ENCODE results near the gene POLA2. TPM values are rescaled to one million over a fixed set of nuclear protein-coding genes. Genes with fewer than 3 reads are reported as not detected.

Gene POLA2
- total and polyA plus RNA-seq, 2 donors, result 7.3 to 21.0 TPM

- DNase-seq (ENCODE audit: low read depth in 6 of 9, low spot score in 9 of 9), result peak in 8 of 9 donors; percentile 52 to 87 (median 76)
- under 1% methylated on average over 59 of the region's 59 CpGs for WGBS
- no peaks in the 10 kb centered on the region for H3K36me3 ChIP-seq (ENCODE audit: control insufficient read depth in 2 of 2, insufficient read depth in 2 of 2, low read length in 1 of 2)
- H3K4me3 ChIP-seq (ENCODE audit: low read length in 2 of 2), result peak overlapping the region; percentile 64 to 81
- peaks cover 0 to 8% of the 10 kb centered on the region in 2 donors for H3K9me3 ChIP-seq (ENCODE audit: control insufficient read depth in 2 of 2, insufficient read depth in 1 of 2, low read length in 1 of 2)
- H3K4me1 ChIP-seq (ENCODE audit: control insufficient read depth in 2 of 2, insufficient read depth in 2 of 2, low read length in 2 of 2), result peaks cover 8 to 25% of the 10 kb centered on the region in 2 donors
- peak overlapping the region; percentile 2 to 19 for H3K27ac ChIP-seq (ENCODE audit: low read depth in 1 of 2, low read length in 1 of 2)
- peaks cover 10 to 50% of the 10 kb centered on the region in 2 donors for H3K27me3 ChIP-seq (ENCODE audit: control insufficient read depth in 2 of 2, insufficient read depth in 1 of 2, low read length in 1 of 2)
Measured at GRCh38 chr11:65315204-65315865, 53.6 kb downstream of the POLA2 start.

GRCh38 chr11:65315866-65316226, 54.1 kb downstream of the POLA2 start:
- Histone ChIP-seq H3K4me3 (ENCODE audit: low read length in 2 of 2) (no peak overlapping the region), H3K27me3 (ENCODE audit: control insufficient read depth in 2 of 2, insufficient read depth in 1 of 2, low read length in 1 of 2) (peaks cover 10 to 50% of the 10 kb centered on the region in 2 donors), H3K9me3 (ENCODE audit: control insufficient read depth in 2 of 2, insufficient read depth in 1 of 2, low read length in 1 of 2) (peaks cover 0 to 8% of the 10 kb centered on the region in 2 donors), H3K4me1 (ENCODE audit: control insufficient read depth in 2 of 2, insufficient read depth in 2 of 2, low read length in 2 of 2) (peaks cover 8 to 25% of the 10 kb centered on the region in 2 donors), H3K36me3 (ENCODE audit: control insufficient read depth in 2 of 2, insufficient read depth in 2 of 2, low read length in 1 of 2) (no peaks in the 10 kb centered on the region), H3K27ac (ENCODE audit: low read depth in 1 of 2, low read length in 1 of 2) (no peak overlapping the region)
- WGBS, result 33% methylated on average over 8 of the region's 8 CpGs
- no peak for DNase-seq (ENCODE audit: low read depth in 6 of 9, low spot score in 9 of 9)

GRCh38 chr11:65316227-65317024, 54.7 kb downstream of the POLA2 start:
- WGBS, result 83% methylated on average over 20 of the region's 20 CpGs
- H3K4me1 ChIP-seq (ENCODE audit: control insufficient read depth in 2 of 2, insufficient read depth in 2 of 2, low read length in 2 of 2), result peaks cover 8 to 25% of the 10 kb centered on the region in 2 donors
- no peak for DNase-seq (ENCODE audit: low read depth in 6 of 9, low spot score in 9 of 9)

GRCh38 chr11:65317025-65317786, 55.4 kb downstream of the POLA2 start:
- no peaks in the 10 kb centered on the region for H3K36me3 ChIP-seq (ENCODE audit: control insufficient read depth in 2 of 2, insufficient read depth in 2 of 2, low read length in 1 of 2)
- no peak overlapping the region for H3K27ac ChIP-seq (ENCODE audit: low read depth in 1 of 2, low read length in 1 of 2)
- no peak overlapping the region for H3K4me3 ChIP-seq (ENCODE audit: low read length in 2 of 2)
- peaks cover 8 to 27% of the 10 kb centered on the region in 2 donors for H3K4me1 ChIP-seq (ENCODE audit: control insufficient read depth in 2 of 2, insufficient read depth in 2 of 2, low read length in 2 of 2)
- WGBS, result 90% methylated on average over 13 of the region's 13 CpGs
- H3K9me3 ChIP-seq (ENCODE audit: control insufficient read depth in 2 of 2, insufficient read depth in 1 of 2, low read length in 1 of 2), result peaks cover 0 to 8% of the 10 kb centered on the region in 2 donors
- no peak for DNase-seq (ENCODE audit: low read depth in 6 of 9, low spot score in 9 of 9)
- H3K27me3 ChIP-seq (ENCODE audit: control insufficient read depth in 2 of 2, insufficient read depth in 1 of 2, low read length in 1 of 2), result peaks cover 10 to 46% of the 10 kb centered on the region in 2 donors

More at GRCh38 chr11:65316227-65317024, 54.7 kb downstream of the POLA2 start:
- H3K27ac ChIP-seq (ENCODE audit: low read depth in 1 of 2, low read length in 1 of 2), result no peak overlapping the region
- H3K27me3 ChIP-seq (ENCODE audit: control insufficient read depth in 2 of 2, insufficient read depth in 1 of 2, low read length in 1 of 2), result peaks cover 10 to 48% of the 10 kb centered on the region in 2 donors
- peaks cover 0 to 8% of the 10 kb centered on the region in 2 donors for H3K9me3 ChIP-seq (ENCODE audit: control insufficient read depth in 2 of 2, insufficient read depth in 1 of 2, low read length in 1 of 2)
- no peak overlapping the region for H3K4me3 ChIP-seq (ENCODE audit: low read length in 2 of 2)
- H3K36me3 ChIP-seq (ENCODE audit: control insufficient read depth in 2 of 2, insufficient read depth in 2 of 2, low read length in 1 of 2), result no peaks in the 10 kb centered on the region

GRCh38 chr11:65320386-65321075, 58.8 kb downstream of the POLA2 start:
- Histone ChIP-seq H3K27ac (ENCODE audit: low read depth in 1 of 2, low read length in 1 of 2) (no peak overlapping the region), H3K4me3 (ENCODE audit: low read length in 2 of 2) (no peak overlapping the region), H3K36me3 (ENCODE audit: control insufficient read depth in 2 of 2, insufficient read depth in 2 of 2, low read length in 1 of 2) (no peaks in the 10 kb centered on the region), H3K9me3 (ENCODE audit: control insufficient read depth in 2 of 2, insufficient read depth in 1 of 2, low read length in 1 of 2) (peaks cover 0 to under 1% of the 10 kb centered on the region in 2 donors), H3K4me1 (ENCODE audit: control insufficient read depth in 2 of 2, insufficient read depth in 2 of 2, low read length in 2 of 2) (peaks cover 0 to 16% of the 10 kb centered on the region in 2 donors), H3K27me3 (ENCODE audit: control insufficient read depth in 2 of 2, insufficient read depth in 1 of 2, low read length in 1 of 2) (peaks cover 0 to 21% of the 10 kb centered on the region in 2 donors)
- WGBS, result 94% methylated on average over 22 of the region's 22 CpGs
- DNase-seq (ENCODE audit: low read depth in 6 of 9, low spot score in 9 of 9), result no peak

- WGBS, result 97% methylated on average over 15 of the region's 15 CpGs
- DNase-seq (ENCODE audit: low read depth in 6 of 9, low spot score in 9 of 9), result no peak
- H3K4me3 ChIP-seq (ENCODE audit: low read length in 2 of 2), result no peak overlapping the region
Measured at GRCh38 chr11:65321076-65321475, 59.3 kb downstream of the POLA2 start.

GRCh38 chr11:65321828-65322485, 60.2 kb downstream of the POLA2 start:
- H3K4me1 ChIP-seq (ENCODE audit: control insufficient read depth in 2 of 2, insufficient read depth in 2 of 2, low read length in 2 of 2), result peaks cover 0 to 3% of the 10 kb centered on the region in 2 donors
- H3K36me3 ChIP-seq (ENCODE audit: control insufficient read depth in 2 of 2, insufficient read depth in 2 of 2, low read length in 1 of 2), result no peaks in the 10 kb centered on the region
- H3K4me3 ChIP-seq (ENCODE audit: low read length in 2 of 2), result no peak overlapping the region
- WGBS, result 95% methylated on average over 13 of the region's 13 CpGs
- H3K27me3 ChIP-seq (ENCODE audit: control insufficient read depth in 2 of 2, insufficient read depth in 1 of 2, low read length in 1 of 2), result peaks cover 0 to 7% of the 10 kb centered on the region in 2 donors
- no peaks in the 10 kb centered on the region for H3K9me3 ChIP-seq (ENCODE audit: control insufficient read depth in 2 of 2, insufficient read depth in 1 of 2, low read length in 1 of 2)
- no peak overlapping the region for H3K27ac ChIP-seq (ENCODE audit: low read depth in 1 of 2, low read length in 1 of 2)
- no peak for DNase-seq (ENCODE audit: low read depth in 6 of 9, low spot score in 9 of 9)

More at GRCh38 chr11:65321076-65321475, 59.3 kb downstream of the POLA2 start:
- Histone ChIP-seq H3K4me1 (ENCODE audit: control insufficient read depth in 2 of 2, insufficient read depth in 2 of 2, low read length in 2 of 2) (peaks cover 0 to 11% of the 10 kb centered on the region in 2 donors), H3K36me3 (ENCODE audit: control insufficient read depth in 2 of 2, insufficient read depth in 2 of 2, low read length in 1 of 2) (no peaks in the 10 kb centered on the region), H3K27me3 (ENCODE audit: control insufficient read depth in 2 of 2, insufficient read depth in 1 of 2, low read length in 1 of 2) (peaks cover 0 to 16% of the 10 kb centered on the region in 2 donors), H3K27ac (ENCODE audit: low read depth in 1 of 2, low read length in 1 of 2) (no peak overlapping the region), H3K9me3 (ENCODE audit: control insufficient read depth in 2 of 2, insufficient read depth in 1 of 2, low read length in 1 of 2) (no peaks in the 10 kb centered on the region)

- Histone ChIP-seq H3K9me3 (ENCODE audit: control insufficient read depth in 2 of 2, insufficient read depth in 1 of 2, low read length in 1 of 2) (no peaks in the 10 kb centered on the region), H3K27me3 (ENCODE audit: control insufficient read depth in 2 of 2, insufficient read depth in 1 of 2, low read length in 1 of 2) (peaks cover 0 to 2% of the 10 kb centered on the region in 2 donors), H3K36me3 (ENCODE audit: control insufficient read depth in 2 of 2, insufficient read depth in 2 of 2, low read length in 1 of 2) (no peaks in the 10 kb centered on the region), H3K4me3 (ENCODE audit: low read length in 2 of 2) (no peak overlapping the region), H3K4me1 (ENCODE audit: control insufficient read depth in 2 of 2, insufficient read depth in 2 of 2, low read length in 2 of 2) (peaks cover 0 to 2% of the 10 kb centered on the region in 2 donors), H3K27ac (ENCODE audit: low read depth in 1 of 2, low read length in 1 of 2) (no peak overlapping the region)
- no peak for DNase-seq (ENCODE audit: low read depth in 6 of 9, low spot score in 9 of 9)
- 88% methylated on average over 12 of the region's 12 CpGs for WGBS
Measured at GRCh38 chr11:65323813-65324212, 62.1 kb downstream of the POLA2 start.

Measured in thymus (tissue), 11 donors.